CD14-positive monocyte (primary cell): ENCODE data around the gene KRT86. TPM values are rescaled to one million over a fixed set of nuclear protein-coding genes. Genes with fewer than 3 reads are reported as not detected.

Source experiments
- DNase-seq, 3 donors: peaks; one replicate each; pipeline ENCODE4 v3.0.0-alpha.2; 2011 to 2022
- H2AFZ ChIP-seq: 2 replicates; pipeline ENCODE4 v1.6.0; 2012; ENCODE audit warnings: mild to moderate bottlenecking, low read depth, low read length, inconsistent platforms; ENCODE audit not compliant: insufficient read depth, poor library complexity, severe bottlenecking
- H3K27ac ChIP-seq, 2 donors: 1 replicate in 1 of 2; 2 replicates in 1 of 2; pipeline ENCODE4 v1.5.1; 2012 to 2013; ENCODE audit warnings: low read length in 2 of 2, control low read depth in 1 of 2, inconsistent platforms in 1 of 2, low read depth in 1 of 2, mild to moderate bottlenecking in 1 of 2
- H3K27me3 ChIP-seq, 2 donors: one replicate each; pipeline versions ENCODE4 v1.6.0 to v1.6.1; 2011 to 2013; ENCODE audit warnings: low read length in 2 of 2; ENCODE audit not compliant: control insufficient read depth in 2 of 2, insufficient read depth in 2 of 2
- H3K36me3 ChIP-seq, 2 donors: replicated peaks in 1 of 2; 1 replicate in 1 of 2; 2 replicates in 1 of 2; pipeline versions ENCODE4 v1.5.1 to v1.6.1; 2012 to 2013; ENCODE audit warnings: low read length in 2 of 2, control low read depth in 1 of 2, inconsistent platforms in 1 of 2, mild to moderate bottlenecking in 1 of 2; ENCODE audit not compliant: insufficient read depth in 2 of 2, control insufficient read depth in 1 of 2
- H3K4me1 ChIP-seq, 2 donors: 1 replicate in 1 of 2; 2 replicates in 1 of 2; pipeline versions ENCODE4 v1.5.1 to v1.6.1; 2012 to 2013; ENCODE audit warnings: low read length in 2 of 2, control low read depth in 1 of 2, inconsistent platforms in 1 of 2, mild to moderate bottlenecking in 1 of 2, moderate library complexity in 1 of 2; ENCODE audit not compliant: insufficient read depth in 2 of 2, control insufficient read depth in 1 of 2
- H3K4me2 ChIP-seq: replicated peaks from 2 replicates; pipeline ENCODE3; 2012; ENCODE audit warnings: low read length, moderate library complexity, mild to moderate bottlenecking; ENCODE audit not compliant: poor library complexity, severe bottlenecking; ENCODE audit errors: extremely low read depth
- H3K4me3 ChIP-seq, 3 experiments: fragments of 200-600 bp in 1 of 3; sonication (generic) in 1 of 3; replicated peaks in 1 of 3; 1 replicate in 2 of 3; 2 replicates in 1 of 3; pipeline ENCODE4 v1.5.1; 2011 to 2013; ENCODE audit warnings: low read length in 3 of 3, mild to moderate bottlenecking in 3 of 3, control low read depth in 2 of 3, low read depth in 2 of 3, inconsistent platforms in 1 of 3, moderate library complexity in 1 of 3
- H3K79me2 ChIP-seq: 2 replicates; pipeline ENCODE4 v1.6.0; 2012; ENCODE audit warnings: mild to moderate bottlenecking, control low read depth, inconsistent platforms, low read length, moderate library complexity; ENCODE audit not compliant: insufficient read depth
- H3K9ac ChIP-seq: 2 replicates; pipeline ENCODE4 v1.6.0; 2017; ENCODE audit warnings: low read length, mild to moderate bottlenecking; ENCODE audit not compliant: insufficient read depth, poor library complexity, severe bottlenecking
- H3K9me3 ChIP-seq, 2 donors: replicated peaks in 1 of 2; 1 replicate in 1 of 2; 2 replicates in 1 of 2; pipeline versions ENCODE4 v1.5.1 to v1.6.1; 2012 to 2013; ENCODE audit warnings: low read length in 2 of 2, control low read depth in 1 of 2; ENCODE audit not compliant: control insufficient read depth in 1 of 2, insufficient read depth in 1 of 2
- H4K20me1 ChIP-seq: 2 replicates; pipeline ENCODE4 v1.6.0; 2012; ENCODE audit warnings: mild to moderate bottlenecking, low read length, control low read depth, moderate library complexity; ENCODE audit not compliant: insufficient read depth
- H3K27ac Mint-ChIP-seq, 7 donors: one replicate each; pipeline ENCODE4 v1.8.0; 2020; ENCODE audit warnings: mild to moderate bottlenecking in 7 of 7, mixed read lengths in 7 of 7, moderate library complexity in 6 of 7, inconsistent platforms in 2 of 7
- H3K27me3 Mint-ChIP-seq, 3 donors: one replicate each; pipeline ENCODE4 v1.8.0; 2021 to 2022; ENCODE audit warnings: low read depth in 3 of 3, mild to moderate bottlenecking in 3 of 3, mixed read lengths in 3 of 3, moderate library complexity in 3 of 3, inconsistent platforms in 1 of 3
- H3K36me3 Mint-ChIP-seq, 2 donors: one replicate each; pipeline ENCODE4 v1.8.0; 2020; ENCODE audit warnings: mixed read lengths in 2 of 2, inconsistent platforms in 1 of 2, mild to moderate bottlenecking in 1 of 2
- H3K4me1 Mint-ChIP-seq: one replicate; pipeline ENCODE4 v1.8.0; 2020; ENCODE audit warnings: mild to moderate bottlenecking, mixed read lengths
- H3K4me3 Mint-ChIP-seq, 2 donors: one replicate each; pipeline ENCODE4 v1.8.0; 2020; ENCODE audit warnings: mild to moderate bottlenecking in 2 of 2, mixed read lengths in 2 of 2, moderate library complexity in 1 of 2
- H3K9me3 Mint-ChIP-seq, 7 donors: one replicate each; pipeline ENCODE4 v1.8.0; 2020 to 2022; ENCODE audit warnings: mixed read lengths in 7 of 7, mild to moderate bottlenecking in 6 of 7, moderate library complexity in 6 of 7, inconsistent platforms in 2 of 7
- CTCF ChIP-seq: fragments of 200-600 bp; IDR thresholded peaks from one replicate; pipeline ENCODE4 v1.8.0; 2022; ENCODE audit warnings: antibody characterized with exemption, mild to moderate bottlenecking
- WGBS: methylation state at CpG from one replicate; pipeline ENCODE4 v1.1.5; 2013; ENCODE audit warnings: missing lambda C conversion rate; ENCODE audit not compliant: insufficient coverage; 5-methylcytosine and 5-hydroxymethylcytosine counted together
- intact Hi-C, 2 donors: fragments of 100-400 bp; cut with micrococcal nuclease; formaldehyde crosslinking; loops; one replicate each; pipeline versions ENCODE4 v1.15.0 to v1.15.1; 2023
- polyA plus RNA-seq, 3 donors: library from polyadenylated mRNA; depleted of rRNA in 1 of 3; unstranded in 2 of 3; stranded (reverse) in 1 of 3; fragments of 300-500 nt in 2 of 3; fragments of >200 nt in 1 of 3; fragmentation: Illumina TruSeq in 2 of 3; gene quantifications; 1 replicate in 2 of 3; 2 replicates in 1 of 3; pipeline ENCODE4 v1.2.3, GENCODE V29; 2012 to 2021

The KRT86 gene
- polyA plus RNA-seq, 3 donors: not detected

DNA sequence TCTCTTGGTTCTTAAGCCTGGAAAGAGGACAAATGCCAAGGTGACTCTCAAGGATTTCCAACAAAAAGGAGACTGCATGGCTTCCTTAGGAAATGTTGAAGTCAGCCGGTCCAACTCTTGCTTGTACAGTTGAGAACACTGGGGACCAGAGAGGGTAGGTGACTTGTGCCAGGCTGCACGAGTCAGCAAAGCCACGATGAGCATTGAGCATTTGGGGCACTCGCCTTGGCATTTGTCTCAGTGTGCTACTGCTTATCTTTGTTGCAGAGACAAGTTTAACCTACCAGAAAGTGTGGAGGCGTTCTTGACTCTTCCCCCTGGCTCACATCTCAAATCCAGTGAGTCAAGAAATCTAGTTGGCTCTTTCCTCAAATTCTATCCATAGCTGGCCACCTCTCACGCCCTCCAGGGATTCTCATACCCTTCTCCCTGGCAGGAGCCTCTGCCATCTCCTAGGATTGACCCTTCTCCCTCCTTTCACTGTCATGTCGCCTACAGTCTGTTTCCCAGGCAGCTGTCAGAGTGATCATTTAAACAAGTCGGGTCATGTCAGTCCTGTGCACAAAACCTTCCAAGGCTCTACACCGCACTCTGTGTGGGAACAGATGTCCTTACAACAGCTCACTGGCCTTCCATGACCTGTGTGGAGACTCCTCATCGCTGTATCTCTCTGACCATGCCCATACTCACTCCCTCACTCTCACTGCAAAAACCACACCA is 64.0 kb downstream of the KRT86 start:
- H3K4me1 Mint-ChIP-seq: no peaks in the 10 kb centered on the region
- Histone ChIP-seq H3K36me3 (no peaks in the 10 kb centered on the region), H3K9ac (no peak overlapping the region), H3K79me2 (no peaks in the 10 kb centered on the region), H3K4me3 (no peak overlapping the region), H4K20me1 (no peaks in the 10 kb centered on the region), H3K9me3 (no peaks in the 10 kb centered on the region), H3K27ac (no peak overlapping the region), H3K27me3 (peaks cover 0 to 2% of the 10 kb centered on the region in 2 donors), H3K4me1 (no peaks in the 10 kb centered on the region), H2AFZ (no peak overlapping the region), H3K4me2 (no peak overlapping the region)
- no peak for DNase-seq
- H3K27ac Mint-ChIP-seq: no peak overlapping the region
- 89% methylated on average over 10 of the region's 10 CpGs for WGBS
- intact Hi-C loops: no loop called here
- peaks cover 5 to 7% (median 6%) of the 10 kb centered on the region in 3 donors for H3K27me3 Mint-ChIP-seq
- peaks cover 2 to 6% (median 4%) of the 10 kb centered on the region in 7 donors for H3K9me3 Mint-ChIP-seq
- no peak overlapping the region for H3K4me3 Mint-ChIP-seq
- H3K36me3 Mint-ChIP-seq: no peaks in the 10 kb centered on the region
- TF ChIP-seq CTCF: no peak

DNA sequence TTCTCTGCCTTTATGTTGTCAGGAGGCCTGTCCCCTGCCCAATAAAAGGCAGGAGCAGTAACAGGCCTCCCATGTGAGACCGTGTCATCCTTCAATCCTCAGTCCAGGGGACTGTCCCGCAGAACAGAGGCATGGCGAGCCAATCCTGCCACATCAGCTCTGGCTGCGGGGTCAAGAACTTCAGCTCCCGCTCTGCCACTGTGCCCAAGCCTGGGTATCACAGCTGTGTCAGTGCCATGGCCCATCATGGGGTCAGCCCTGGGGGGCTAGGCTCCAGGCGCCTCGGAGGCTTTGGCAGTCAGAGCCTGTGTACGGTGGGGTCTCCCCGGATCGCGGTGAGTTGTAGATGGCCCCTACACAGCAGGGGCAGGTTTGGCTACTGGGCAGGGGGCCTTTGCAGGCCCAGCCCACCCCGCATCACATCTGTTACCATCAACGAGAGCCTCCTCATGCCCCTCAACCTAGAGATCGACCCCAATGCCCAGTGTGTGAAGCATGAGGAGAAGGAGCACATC is 66.7 kb downstream of the KRT86 start:
- no peaks in the 10 kb centered on the region for H3K4me1 Mint-ChIP-seq
- Histone ChIP-seq H3K4me1 (no peaks in the 10 kb centered on the region), H4K20me1 (no peaks in the 10 kb centered on the region), H2AFZ (no peak overlapping the region), H3K4me3 (no peak overlapping the region), H3K9me3 (no peaks in the 10 kb centered on the region), H3K36me3 (no peaks in the 10 kb centered on the region), H3K27me3 (no peaks in the 10 kb centered on the region), H3K27ac (no peak overlapping the region), H3K79me2 (no peaks in the 10 kb centered on the region), H3K4me2 (no peak overlapping the region), H3K9ac (no peak overlapping the region)
- peaks cover 4 to 8% (median 6%) of the 10 kb centered on the region in 7 donors for H3K9me3 Mint-ChIP-seq
- H3K27me3 Mint-ChIP-seq: peaks cover 6 to 10% (median 6%) of the 10 kb centered on the region in 3 donors
- 93% methylated on average over 9 of the region's 14 CpGs for WGBS
- intact Hi-C loops: no loop called here
- no peak overlapping the region for H3K4me3 Mint-ChIP-seq
- no peak for DNase-seq
- H3K27ac Mint-ChIP-seq: no peak overlapping the region
- no peak for TF ChIP-seq CTCF
- H3K36me3 Mint-ChIP-seq: no peaks in the 10 kb centered on the region
